Pulmonary artery endothelial cell (primary cell): ENCODE data around the gene CSF1. TPM values are rescaled to one million over a fixed set of nuclear protein-coding genes. Genes with fewer than 3 reads are reported as not detected.

Experiments used
- DNase-seq: peaks from one replicate; pipeline ENCODE4 v3.0.0-alpha.2; 2011; ENCODE audit warnings: low read depth, low spot score
- total RNA-seq: library from RNA; depleted of rRNA; stranded (reverse); fragments of >200 nt; gene quantifications from 2 replicates; pipeline ENCODE4 v1.2.3, GENCODE V29; 2014

The CSF1 gene
- total RNA-seq, 1 donor from 2014 or later = 7.9 TPM

- no peak for DNase-seq
Measured at GRCh38 chr1:109901141-109901523, 9.5 kb upstream of the CSF1 start.

DNA sequence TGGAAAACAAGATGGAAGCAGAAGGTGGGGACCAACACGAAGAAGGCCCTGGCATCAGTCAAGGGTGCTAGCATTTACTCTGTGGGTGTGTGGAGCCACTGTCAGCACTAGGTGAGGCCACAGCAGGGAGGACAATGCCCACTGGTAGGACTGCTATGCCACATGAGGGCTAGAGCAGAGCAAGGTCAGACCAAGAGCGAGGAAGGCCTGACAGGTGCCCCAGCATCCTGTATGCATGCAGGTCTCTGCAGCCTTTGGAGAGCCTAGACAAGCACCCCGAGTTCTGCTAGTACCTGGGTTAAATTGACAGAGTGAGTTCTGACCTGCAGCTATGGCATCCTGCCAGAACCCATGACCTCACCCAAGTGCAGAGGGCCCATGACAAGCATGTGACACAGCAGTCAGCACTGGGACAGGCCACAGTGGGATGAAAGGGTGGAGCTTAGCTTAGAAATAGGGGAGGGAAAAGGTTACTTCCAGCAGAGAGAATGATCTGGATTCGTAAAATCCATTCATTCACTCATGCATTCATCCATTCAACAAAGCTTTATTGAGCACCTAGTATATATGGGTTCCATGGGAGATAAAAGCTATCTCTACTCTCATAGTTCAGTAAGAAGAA lies 9.0 kb upstream of the CSF1 start:
- DNase-seq = no peak

GRCh38 chr1:109902204-109902985 lies 8.3 kb upstream of the CSF1 start:
- no peak for DNase-seq

DNA sequence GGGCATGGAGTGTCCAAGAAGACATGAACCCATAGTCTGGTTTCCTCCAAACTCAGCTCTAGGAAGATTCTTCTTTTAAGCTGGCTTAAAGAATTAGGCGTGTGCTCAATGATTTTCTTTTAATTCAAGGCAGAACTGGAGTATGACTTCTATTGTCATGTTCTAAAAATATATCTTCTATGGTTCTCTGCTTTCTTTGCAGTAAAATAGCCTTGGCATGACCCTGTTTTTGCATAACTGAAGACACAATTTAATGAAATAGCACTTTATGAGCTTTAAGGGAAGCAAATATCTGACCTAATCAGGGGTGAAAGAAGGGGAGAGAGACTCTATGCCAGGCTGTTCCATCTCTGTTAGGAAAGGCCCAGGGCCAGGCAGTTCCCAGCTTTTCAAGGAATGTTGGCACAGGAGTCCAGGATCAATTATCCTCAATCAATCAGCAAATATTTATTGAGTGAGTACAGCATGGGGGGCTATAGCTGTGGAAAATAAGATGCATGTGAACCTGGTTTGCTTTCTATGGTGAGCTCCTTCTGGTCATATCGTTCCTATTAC lies 7.2 kb upstream of the CSF1 start:
- no peak for DNase-seq

DNA sequence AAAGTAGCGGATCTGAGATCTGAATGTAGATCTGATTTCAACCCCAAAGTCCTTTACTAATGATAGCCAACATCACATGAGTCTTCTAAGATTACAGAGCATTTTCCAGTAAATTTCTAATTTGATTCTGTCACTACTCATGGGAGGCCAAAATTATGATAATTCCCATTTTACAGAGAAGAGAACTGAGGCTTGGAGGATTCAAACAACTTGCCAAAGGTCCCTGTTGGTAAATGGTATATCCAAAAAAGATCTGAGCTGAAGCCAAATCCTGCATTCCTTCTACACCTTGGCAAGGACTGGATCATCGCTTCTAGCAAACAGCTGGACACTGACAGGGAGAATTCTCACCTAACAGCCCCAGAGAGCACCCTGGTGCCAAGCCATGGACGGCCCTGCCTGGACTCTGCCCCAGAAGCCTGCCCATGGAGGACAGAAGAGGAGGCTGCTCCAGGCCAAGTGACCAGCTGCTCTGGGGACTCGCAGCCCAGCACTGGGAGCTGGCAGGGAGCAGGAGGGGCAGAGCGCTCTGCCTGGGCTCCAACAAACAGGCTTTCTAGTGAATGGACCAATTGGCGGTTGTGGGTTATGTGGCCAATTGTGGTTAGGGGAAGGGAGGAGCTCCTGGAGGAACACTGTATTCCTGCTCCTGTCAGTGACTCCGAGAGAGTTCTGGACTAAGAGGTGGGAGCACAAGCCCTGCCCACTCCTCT lies 6.4 kb upstream of the CSF1 start:
- DNase-seq = no peak

- no peak for DNase-seq
Measured at GRCh38 chr1:109905491-109905890, 5.2 kb upstream of the CSF1 start.

DNA sequence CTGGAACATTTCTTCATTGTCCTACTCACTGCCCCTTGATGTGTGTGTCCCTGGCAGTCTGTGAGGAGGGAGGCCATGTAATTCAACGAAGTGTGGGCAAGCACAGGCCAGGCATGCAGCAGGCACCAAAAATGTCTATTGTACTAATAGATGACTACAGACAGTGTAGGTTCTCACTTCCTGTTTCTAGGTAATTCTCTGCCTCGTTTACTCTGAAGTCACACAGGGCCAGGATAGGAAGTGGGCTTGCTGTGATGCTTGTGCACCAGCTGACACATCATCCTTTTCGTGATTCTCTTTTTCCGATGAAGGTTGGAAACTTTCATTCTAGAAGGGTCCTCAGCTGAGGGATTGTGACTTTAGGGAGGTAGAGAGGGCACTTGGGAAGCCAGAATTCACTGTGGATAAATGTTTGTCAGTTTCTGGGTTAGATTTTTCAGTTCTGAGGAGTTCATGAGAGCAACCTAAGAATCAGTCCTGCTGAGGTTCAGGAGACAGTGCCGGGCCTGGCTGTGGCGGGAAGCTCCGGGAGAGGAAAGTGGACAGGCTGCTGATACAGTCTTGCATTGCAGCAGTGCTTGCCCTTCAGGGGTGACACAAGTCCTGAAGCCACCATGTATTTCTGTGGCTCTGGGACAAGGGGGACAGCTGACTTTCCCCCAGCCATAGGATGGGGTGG lies 4.3 kb upstream of the CSF1 start:
- no peak for DNase-seq

DNA sequence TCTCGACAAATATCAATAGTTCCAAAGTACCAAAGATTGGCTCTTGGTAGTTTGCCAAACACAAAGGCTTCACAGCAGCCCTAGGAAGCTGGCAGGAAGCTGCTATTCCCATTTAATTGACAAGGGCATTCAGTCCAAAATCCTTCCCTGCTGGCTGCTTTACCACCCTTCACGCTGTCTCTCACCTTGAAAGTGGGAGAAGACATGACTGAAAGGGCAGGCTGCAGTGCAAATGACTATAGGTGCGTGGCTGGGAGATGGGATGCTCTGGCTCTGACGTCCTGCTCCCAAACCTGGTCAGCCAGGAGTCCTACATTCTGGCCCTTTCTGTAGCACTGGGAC lies 3.8 kb upstream of the CSF1 start:
- DNase-seq = no peak

DNA sequence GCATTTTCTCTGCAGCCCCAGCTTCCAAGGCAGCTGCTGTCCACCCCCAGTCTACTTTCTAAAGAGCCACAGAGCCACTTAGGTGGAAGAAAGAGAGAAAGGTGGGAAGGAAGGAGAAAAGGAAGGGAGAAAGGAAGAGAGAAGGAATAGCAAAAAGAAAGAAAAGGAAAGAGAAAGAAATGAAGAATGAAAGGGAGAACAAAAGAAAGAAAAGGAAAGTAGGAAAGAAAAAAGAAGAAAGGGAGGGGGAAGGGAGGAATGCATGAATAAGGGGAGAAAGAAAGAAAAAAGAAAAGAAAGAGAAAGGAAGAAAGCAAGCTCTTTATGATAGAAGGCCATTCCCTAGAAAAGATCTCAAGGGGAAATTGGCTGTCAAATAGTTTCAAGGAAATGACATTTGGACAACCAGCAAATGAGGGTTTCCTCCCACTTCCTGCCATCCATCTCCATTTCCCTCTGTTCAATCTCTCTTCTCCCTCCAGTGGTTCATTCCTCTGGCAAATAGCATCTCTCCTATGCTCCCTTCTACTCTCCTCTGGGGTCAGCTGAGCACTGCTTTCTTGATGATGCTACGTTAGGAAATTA lies 3.4 kb upstream of the CSF1 start:
- DNase-seq = no peak

- no peak for DNase-seq
Measured at GRCh38 chr1:109908836-109909235, 1.8 kb upstream of the CSF1 start.

DNA sequence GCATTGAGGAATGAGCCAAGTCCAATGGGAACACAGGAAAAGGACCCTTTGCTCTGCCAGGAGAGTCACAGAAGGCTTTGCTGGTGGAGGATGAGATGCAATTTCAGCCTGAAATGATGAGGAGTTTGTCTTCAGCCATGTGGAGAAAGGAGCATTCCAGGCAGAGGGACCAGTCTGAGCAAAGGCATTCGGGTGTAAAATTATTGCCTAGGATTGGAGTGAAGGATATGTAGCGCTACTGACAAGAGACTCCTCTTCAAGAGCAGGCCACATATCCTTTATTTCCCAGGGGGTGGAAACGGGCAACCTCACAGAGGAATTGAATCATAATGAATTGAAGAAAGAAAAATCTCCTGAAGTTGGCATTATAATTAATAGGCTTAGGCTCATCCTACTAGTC lies 1.1 kb upstream of the CSF1 start:
- DNase-seq = no peak

DNA sequence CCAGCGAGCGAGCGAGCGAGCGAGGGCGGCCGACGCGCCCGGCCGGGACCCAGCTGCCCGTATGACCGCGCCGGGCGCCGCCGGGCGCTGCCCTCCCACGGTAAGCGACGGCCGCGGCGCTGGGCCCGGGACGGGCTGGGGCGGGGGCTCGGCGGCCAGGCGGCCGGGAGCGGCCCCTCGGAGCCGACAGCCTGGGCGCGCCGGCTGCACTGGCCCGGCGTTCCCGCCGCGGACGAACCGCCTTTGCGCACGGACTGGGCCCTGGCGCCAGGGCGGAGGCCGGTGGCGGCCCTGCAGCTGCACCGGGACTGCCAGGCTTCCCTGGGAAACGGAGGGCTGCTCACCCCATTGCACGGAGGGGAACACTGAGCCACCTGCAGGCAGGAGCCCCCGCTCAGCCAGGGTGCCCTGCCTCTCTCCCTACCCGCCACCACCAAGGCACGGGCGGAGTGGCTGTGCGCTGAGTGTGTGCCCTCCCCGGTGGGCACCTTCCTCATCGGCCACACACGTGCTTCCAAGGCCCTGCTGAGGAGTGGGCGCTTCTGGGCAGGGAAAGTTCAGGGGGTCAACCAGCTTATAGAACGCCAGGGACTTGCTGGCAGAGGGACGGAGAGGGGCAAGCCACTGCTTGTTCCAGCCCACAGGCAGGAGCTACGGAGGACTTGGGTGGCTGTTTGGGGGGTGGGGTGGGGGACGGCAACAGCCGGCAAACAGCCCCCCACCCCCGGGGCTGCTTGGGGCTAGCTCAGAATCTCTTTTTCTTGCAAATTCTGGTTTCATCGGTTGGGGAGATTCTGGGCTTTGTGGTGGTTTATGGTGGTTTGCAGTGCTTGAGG lies 532 bp downstream of the CSF1 start:
- no peak for DNase-seq

DNA sequence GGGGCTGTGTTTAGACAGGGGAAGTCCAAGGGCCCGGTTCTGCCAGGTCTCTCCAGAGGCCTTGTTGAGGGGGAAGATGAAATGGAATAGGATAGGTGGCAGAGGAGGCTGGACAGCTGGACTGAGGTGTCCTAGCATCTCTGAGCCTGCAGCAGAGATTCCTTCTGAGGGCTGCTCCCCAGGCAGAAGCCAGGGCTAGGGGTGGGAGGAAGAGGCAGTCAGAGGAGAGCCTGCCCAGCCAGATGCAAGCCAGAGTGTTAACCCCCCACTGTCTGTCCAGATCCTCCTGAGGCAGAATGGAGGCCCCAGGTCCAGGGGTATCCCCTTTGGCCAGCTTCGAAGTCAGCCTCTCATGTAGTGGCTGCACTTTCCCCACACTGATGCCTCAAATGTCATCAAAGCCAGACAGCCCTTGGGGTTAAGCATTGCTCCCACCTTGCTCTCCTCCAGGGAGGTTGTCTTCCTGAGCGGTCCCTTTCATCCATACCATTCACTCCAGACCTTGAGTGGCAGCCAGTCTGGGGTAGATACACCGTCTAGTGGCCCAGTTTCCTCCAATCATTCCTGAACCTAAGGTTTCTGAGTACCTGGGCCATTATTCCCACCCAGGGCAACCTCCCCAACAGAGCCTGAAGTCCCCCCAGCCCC lies 1.7 kb downstream of the CSF1 start:
- no peak for DNase-seq

DNA sequence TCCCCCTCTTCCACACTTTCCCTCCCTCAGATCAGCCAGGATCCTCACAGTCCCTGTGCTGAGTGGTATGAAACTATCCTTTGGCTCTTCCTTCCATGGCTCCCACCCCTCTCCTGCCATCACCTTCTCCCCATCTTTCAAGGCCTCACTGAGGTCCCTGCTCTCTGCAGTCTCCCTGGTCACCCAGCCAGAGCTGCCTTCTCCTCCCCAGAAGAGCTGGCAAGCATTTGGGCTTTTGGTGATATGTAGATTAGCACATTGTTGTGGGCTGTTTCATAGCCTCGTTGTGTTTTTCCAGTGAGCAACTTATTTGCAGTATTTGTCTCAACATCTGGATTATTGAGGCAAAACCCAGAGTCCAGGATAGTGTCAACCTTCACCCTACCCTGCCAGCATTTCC lies 2.2 kb downstream of the CSF1 start:
- DNase-seq = no peak

GRCh38 chr1:109913360-109913879 lies 2.8 kb downstream of the CSF1 start:
- no peak for DNase-seq

- DNase-seq = no peak
Measured at GRCh38 chr1:109914587-109915240, 4.1 kb downstream of the CSF1 start.

DNA sequence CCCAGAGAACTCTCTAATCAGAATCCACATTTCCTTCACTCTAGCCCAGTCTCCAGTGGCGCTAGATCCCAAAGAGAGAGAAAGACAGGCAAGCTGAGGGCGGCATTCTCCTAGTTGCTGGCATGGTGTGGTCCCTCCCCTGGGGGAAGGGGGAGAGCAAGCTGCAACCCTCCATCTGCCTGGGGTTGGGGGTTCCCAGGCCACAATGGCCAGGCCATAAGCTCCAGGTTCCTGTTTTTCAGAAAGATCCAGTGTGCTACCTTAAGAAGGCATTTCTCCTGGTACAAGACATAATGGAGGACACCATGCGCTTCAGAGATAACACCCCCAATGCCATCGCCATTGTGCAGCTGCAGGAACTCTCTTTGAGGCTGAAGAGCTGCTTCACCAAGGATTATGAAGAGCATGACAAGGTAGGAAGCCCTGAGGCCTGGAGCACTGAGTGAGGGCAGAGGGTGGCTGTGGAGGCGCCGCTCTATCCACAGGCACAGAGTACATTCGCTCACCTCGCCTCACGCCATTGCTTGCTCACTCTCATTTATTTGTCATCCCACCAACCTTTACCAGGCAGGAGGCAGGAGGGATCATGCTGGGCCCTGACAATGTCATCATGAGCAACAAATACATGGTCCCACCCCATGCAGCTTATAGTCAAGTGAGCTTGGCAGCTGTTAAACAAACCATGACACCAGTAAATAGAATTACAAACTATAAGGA lies 6.6 kb downstream of the CSF1 start:
- DNase-seq = no peak

GRCh38 chr1:109917768-109918606 lies 7.3 kb downstream of the CSF1 start:
- no peak for DNase-seq
